Progenitor cell of endocrine pancreas (in vitro differentiated cells): ENCODE results near the gene ATR. TPM values are rescaled to one million over a fixed set of nuclear protein-coding genes. Genes with fewer than 3 reads are reported as not detected.
A peak's percentile ranks its signal among the peaks of the same experiment; 100 is the strongest.
"Not testable (repeated sequence)": the region's sequence is repeated elsewhere in the genome, so short reads cannot be mapped to it uniquely, and the experiment has no call there.

Experiments
- DNase-seq: peaks from one replicate; pipeline ENCODE4 v3.0.0; 2021; ENCODE audit warnings: low spot score; ENCODE audit not compliant: unreplicated experiment
- H3K27ac Mint-ChIP-seq: 2 replicates; pipeline ENCODE4 v1.8.0; 2021; ENCODE audit warnings: mild to moderate bottlenecking, moderate library complexity, mixed read lengths
- H3K27me3 Mint-ChIP-seq: 2 replicates; pipeline ENCODE4 v1.8.0; 2021; ENCODE audit warnings: mixed read lengths
- H3K36me3 Mint-ChIP-seq: 2 replicates; pipeline ENCODE4 v1.8.0; 2022; ENCODE audit warnings: mixed read lengths; ENCODE audit not compliant: insufficient read depth
- H3K4me1 Mint-ChIP-seq: 2 replicates; pipeline ENCODE4 v1.8.0; 2021; ENCODE audit warnings: low read depth, mixed read lengths
- H3K4me3 Mint-ChIP-seq: 2 replicates; pipeline ENCODE4 v1.8.0; 2021; ENCODE audit warnings: low read depth, mild to moderate bottlenecking, moderate library complexity, mixed read lengths
- H3K9me3 Mint-ChIP-seq: 2 replicates; pipeline ENCODE4 v1.8.0; 2021; ENCODE audit warnings: low read depth, mixed read lengths
- total RNA-seq: library from RNA; stranded (reverse); gene quantifications from 2 replicates; pipeline ENCODE4 v1.2.1, GENCODE V29; 2021
- TF ChIP-seq, protein P1 (sequence below): fragments of 200-600 bp; sonication (generic); IDR thresholded peaks from one replicate; pipeline ENCODE4 v1.5.0; 2021; ENCODE audit warnings: antibody characterized with exemption, mild to moderate bottlenecking; ENCODE audit not compliant: unreplicated experiment

ATR gene
- total RNA-seq, 1 donor from 2014 or later = 20.3 TPM

DNA sequence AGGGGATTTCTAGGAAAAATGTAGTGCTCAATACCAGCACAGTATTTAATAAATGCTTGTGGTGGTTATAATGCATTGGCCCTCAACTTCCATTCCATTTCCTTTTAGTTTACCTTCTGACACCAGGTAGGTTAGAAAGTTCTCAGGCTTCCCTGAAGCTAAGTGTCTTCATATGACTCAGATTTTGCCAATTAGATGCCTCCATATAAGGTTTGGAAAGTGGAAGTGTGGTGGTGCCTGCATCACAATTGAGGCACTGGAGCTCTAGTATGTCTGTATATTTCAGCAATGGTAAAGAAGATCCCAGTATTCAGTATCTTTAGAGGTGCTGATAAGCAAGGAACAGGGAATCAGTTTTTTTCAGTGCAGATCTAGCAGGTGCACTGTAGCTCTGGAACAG lies 149.0 kb downstream of the ATR start:
- TF ChIP-seq, protein P1, sequence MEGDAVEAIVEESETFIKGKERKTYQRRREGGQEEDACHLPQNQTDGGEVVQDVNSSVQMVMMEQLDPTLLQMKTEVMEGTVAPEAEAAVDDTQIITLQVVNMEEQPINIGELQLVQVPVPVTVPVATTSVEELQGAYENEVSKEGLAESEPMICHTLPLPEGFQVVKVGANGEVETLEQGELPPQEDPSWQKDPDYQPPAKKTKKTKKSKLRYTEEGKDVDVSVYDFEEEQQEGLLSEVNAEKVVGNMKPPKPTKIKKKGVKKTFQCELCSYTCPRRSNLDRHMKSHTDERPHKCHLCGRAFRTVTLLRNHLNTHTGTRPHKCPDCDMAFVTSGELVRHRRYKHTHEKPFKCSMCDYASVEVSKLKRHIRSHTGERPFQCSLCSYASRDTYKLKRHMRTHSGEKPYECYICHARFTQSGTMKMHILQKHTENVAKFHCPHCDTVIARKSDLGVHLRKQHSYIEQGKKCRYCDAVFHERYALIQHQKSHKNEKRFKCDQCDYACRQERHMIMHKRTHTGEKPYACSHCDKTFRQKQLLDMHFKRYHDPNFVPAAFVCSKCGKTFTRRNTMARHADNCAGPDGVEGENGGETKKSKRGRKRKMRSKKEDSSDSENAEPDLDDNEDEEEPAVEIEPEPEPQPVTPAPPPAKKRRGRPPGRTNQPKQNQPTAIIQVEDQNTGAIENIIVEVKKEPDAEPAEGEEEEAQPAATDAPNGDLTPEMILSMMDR = no peak
- H3K4me1 Mint-ChIP-seq = no peaks in the 10 kb centered on the region
- H3K4me3 Mint-ChIP-seq = no peak overlapping the region
- peaks cover 26% of the 10 kb centered on the region for H3K36me3 Mint-ChIP-seq
- H3K27me3 Mint-ChIP-seq = no peaks in the 10 kb centered on the region
- no peaks in the 10 kb centered on the region for H3K9me3 Mint-ChIP-seq
- DNase-seq = no peak
- H3K27ac Mint-ChIP-seq = no peak overlapping the region

DNA sequence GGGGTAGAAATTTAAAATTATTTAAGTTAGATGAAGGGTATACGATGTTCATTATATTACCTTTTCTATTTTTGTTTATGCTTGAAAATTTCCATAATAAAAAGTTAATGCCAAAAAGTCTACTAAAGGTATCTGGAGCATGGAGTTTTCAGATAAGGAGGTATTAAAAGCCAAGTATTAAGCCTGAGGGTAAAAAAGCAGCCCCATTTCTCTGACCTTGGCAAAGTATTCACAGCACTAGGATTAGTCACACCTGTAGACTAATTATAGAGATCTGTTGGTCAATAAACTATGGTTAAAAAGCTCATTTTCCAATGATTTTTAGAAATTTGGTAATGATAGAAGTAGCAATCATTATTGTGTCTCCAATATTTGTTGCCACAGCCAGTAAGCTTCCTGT lies 153.8 kb downstream of the ATR start:
- Mint-ChIP-seq H3K9me3 (no peaks in the 10 kb centered on the region), H3K36me3 (peaks cover 16% of the 10 kb centered on the region), H3K27me3 (no peaks in the 10 kb centered on the region), H3K4me3 (no peak overlapping the region), H3K4me1 (no peaks in the 10 kb centered on the region), H3K27ac (no peak overlapping the region)
- TF ChIP-seq, protein P1 = no peak
- no peak for DNase-seq

DNA sequence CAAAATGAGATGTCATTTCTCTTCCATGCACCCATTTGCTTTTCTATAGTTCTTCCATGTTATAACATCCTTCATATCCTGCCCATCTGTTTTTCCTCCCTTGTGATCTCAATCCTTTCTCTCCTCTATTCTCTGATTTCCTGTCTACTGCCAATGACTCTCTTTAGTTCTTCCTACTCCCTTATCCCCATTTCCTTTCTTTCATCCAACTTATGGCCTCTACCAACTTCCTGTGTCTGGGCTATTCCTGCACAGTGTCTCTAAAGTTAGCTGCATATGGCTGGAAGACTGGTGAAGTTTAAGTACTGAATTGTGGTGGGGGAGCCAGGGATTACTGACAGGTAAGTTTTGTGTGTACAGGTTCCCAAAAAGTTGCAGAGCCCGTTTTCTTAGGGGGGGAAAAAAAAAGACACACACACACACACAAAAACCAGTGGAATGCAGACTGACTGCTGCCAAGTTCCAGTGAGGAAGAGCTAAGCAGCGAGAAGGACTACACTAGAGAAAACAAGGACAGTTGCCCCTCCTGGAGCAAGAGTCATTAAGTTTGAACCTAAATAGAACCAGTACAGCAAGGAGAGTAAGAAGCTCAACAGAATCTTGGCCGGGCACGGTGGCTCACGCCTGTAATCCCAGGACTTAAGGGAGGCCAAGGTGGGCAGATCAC lies 159.5 kb downstream of the ATR start:
- Mint-ChIP-seq H3K9me3 (no peaks in the 10 kb centered on the region), H3K27ac (no peak overlapping the region)

DNA sequence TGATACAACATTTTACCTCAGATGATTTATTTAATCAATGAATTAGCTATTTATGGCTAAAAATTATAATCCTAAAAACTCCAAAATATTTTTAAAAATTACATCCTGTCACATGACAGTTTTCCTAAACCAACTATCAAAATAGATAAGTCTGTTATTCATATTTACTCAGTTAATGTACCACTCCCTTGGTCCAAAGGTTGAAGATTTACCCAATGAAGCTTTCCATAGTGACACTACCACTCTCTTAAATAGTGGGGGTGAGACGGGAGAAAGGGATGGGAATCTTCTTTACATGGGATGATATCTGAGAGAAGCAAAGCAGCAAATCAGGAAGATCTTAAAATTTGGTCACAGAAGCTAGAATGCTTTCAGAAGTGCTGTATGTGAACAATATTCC lies 161.2 kb downstream of the ATR start:
- H3K27ac Mint-ChIP-seq = no peak overlapping the region
- no peaks in the 10 kb centered on the region for H3K9me3 Mint-ChIP-seq
- TF ChIP-seq, protein P1 = no peak
- H3K27me3 Mint-ChIP-seq = no peaks in the 10 kb centered on the region
- H3K4me3 Mint-ChIP-seq = no peak overlapping the region
- no peaks in the 10 kb centered on the region for H3K4me1 Mint-ChIP-seq
- H3K36me3 Mint-ChIP-seq = peaks cover 13% of the 10 kb centered on the region
- DNase-seq = no peak

More for the DNA sequence above, 159.5 kb downstream of the ATR start:
- TF ChIP-seq, protein P1 = no peak
- no peaks in the 10 kb centered on the region for H3K27me3 Mint-ChIP-seq
- DNase-seq = no peak
- H3K36me3 Mint-ChIP-seq = peaks cover 13% of the 10 kb centered on the region
- no peaks in the 10 kb centered on the region for H3K4me1 Mint-ChIP-seq
- H3K4me3 Mint-ChIP-seq = no peak overlapping the region

DNA sequence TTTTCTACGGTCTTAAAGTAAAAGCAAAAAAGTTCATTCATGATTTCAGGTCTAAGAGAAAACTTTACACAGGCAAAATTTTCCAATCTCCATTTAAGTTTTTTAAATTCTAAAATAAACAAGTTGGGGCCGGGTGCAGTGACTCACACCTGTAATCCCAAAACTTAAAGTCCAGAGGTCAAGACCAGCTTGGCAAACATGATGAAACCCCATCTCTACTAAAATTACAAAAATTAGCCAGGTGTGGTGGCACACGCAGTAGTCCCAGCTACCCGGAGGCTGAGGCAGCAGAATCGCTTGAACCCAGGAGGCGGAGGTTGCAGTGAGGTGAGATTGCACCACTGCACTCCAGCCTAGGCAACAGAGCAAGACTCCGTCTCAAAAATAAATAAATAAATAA lies 178.0 kb downstream of the ATR start:
- H3K9me3 Mint-ChIP-seq, DNase-seq, H3K4me1 Mint-ChIP-seq, H3K27me3 Mint-ChIP-seq, H3K4me3 Mint-ChIP-seq: not testable (repeated sequence)
- Mint-ChIP-seq H3K36me3 (peaks cover 28% of the 10 kb centered on the region), H3K27ac (peak overlapping the region; percentile 32)

Other genes with a start within 250 kb of the ATR start
- 26.9 and 29.3 TPM in 2 replicates for gene XRN1, start 130.7 kb downstream of the ATR start, total RNA-seq
- gene PLS1, start 17.7 kb upstream of the ATR start, total RNA-seq = 15.7 and 16.0 TPM in 2 replicates
- 16.5 and 17.6 TPM in 2 replicates for gene TRPC1, start 145.3 kb upstream of the ATR start, total RNA-seq